ENCODE measurements around the gene MPP1.
"Not testable (repeated sequence)": the region's sequence is repeated elsewhere in the genome, so short reads cannot be mapped to it uniquely, and the experiment has no call there.

DNA sequence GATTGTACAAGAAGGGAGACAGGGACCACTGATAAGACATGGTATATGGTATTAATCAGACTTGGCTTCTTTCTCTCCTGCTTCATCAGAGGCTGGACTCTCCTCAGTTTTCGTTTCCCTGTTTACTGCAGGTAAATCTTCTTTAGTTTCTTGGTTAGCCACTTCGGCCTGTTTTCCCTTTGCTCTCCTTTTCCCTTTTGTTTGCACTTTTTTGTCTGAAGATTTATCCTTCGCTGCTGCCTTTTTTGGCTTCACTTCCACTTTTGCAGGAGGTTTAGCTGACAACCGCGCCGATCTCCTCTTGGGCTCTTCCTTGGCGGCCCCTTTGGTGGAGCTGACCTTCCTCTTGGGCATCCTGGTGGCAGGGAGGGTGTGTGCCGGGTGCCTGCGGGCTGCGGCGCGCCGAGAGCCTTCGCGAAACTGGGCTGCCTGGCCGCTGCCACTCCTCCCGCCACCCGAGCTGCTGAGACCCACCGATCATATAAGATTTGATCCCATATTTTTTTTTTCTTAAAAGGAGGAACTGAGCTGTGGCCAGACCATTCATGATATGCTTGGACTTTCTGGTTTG, 11.8 kb upstream of the MPP1 start:
- TF ChIP-seq, protein P1, sequence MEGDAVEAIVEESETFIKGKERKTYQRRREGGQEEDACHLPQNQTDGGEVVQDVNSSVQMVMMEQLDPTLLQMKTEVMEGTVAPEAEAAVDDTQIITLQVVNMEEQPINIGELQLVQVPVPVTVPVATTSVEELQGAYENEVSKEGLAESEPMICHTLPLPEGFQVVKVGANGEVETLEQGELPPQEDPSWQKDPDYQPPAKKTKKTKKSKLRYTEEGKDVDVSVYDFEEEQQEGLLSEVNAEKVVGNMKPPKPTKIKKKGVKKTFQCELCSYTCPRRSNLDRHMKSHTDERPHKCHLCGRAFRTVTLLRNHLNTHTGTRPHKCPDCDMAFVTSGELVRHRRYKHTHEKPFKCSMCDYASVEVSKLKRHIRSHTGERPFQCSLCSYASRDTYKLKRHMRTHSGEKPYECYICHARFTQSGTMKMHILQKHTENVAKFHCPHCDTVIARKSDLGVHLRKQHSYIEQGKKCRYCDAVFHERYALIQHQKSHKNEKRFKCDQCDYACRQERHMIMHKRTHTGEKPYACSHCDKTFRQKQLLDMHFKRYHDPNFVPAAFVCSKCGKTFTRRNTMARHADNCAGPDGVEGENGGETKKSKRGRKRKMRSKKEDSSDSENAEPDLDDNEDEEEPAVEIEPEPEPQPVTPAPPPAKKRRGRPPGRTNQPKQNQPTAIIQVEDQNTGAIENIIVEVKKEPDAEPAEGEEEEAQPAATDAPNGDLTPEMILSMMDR (conservative IDR thresholded peaks at IDR 0.05; ENCODE audit: low read length): not testable (repeated sequence)
- TF ChIP-seq EZH2phosphoT487 (IDR thresholded peaks at IDR 0.05; ENCODE audit: borderline replicate concordance): not testable (repeated sequence)

All from Loucy (cell line).